Mesenchymal stem cell (in vitro differentiated cells and primary cell): ENCODE measurements around the gene TLR3. TPM values are rescaled to one million over a fixed set of nuclear protein-coding genes. Genes with fewer than 3 reads are reported as not detected.

ENCODE experiments used
- DNase-seq: peaks from one replicate; pipeline ENCODE4 v3.0.0-alpha.2; 2013
- H2AFZ ChIP-seq: one replicate; pipeline ENCODE4 v1.6.1; 2013; ENCODE audit warnings: low read depth, mild to moderate bottlenecking, control low read depth, inconsistent platforms, low read length, moderate library complexity
- H2AK5ac ChIP-seq: 2 replicates; pipeline ENCODE4 v1.6.1; 2013; ENCODE audit warnings: low read length, moderate library complexity, mild to moderate bottlenecking, inconsistent platforms; ENCODE audit not compliant: severe bottlenecking
- H2BK120ac ChIP-seq: one replicate; pipeline ENCODE4 v1.6.1; 2013; ENCODE audit warnings: low read depth, mild to moderate bottlenecking, inconsistent platforms, low read length, moderate library complexity
- H2BK12ac ChIP-seq, 2 experiments: one replicate each; pipeline ENCODE4 v1.6.1; 2013; ENCODE audit warnings: inconsistent platforms in 2 of 2, low read length in 2 of 2, mild to moderate bottlenecking in 2 of 2, moderate library complexity in 2 of 2, control low read depth in 1 of 2
- H2BK15ac ChIP-seq: one replicate; pipeline ENCODE4 v1.6.1; 2013; ENCODE audit warnings: mild to moderate bottlenecking, low read depth, inconsistent platforms; ENCODE audit not compliant: poor library complexity, severe bottlenecking
- H2BK5ac ChIP-seq: 2 replicates; pipeline ENCODE4 v1.6.1; 2013; ENCODE audit warnings: low read depth, mild to moderate bottlenecking, low read length, control low read depth, inconsistent platforms; ENCODE audit not compliant: poor library complexity, severe bottlenecking
- H3K14ac ChIP-seq, 2 experiments: one replicate each; pipeline ENCODE4 v1.6.1; 2013; ENCODE audit warnings: inconsistent platforms in 2 of 2, low read length in 2 of 2, control low read depth in 1 of 2, mild to moderate bottlenecking in 1 of 2, moderate library complexity in 1 of 2
- H3K18ac ChIP-seq, 2 experiments: one replicate each; pipeline ENCODE4 v1.6.1; 2013; ENCODE audit warnings: inconsistent platforms in 2 of 2, low read length in 2 of 2, control low read depth in 1 of 2, low read depth in 1 of 2, mild to moderate bottlenecking in 1 of 2
- H3K23ac ChIP-seq, 2 experiments: one replicate each; pipeline ENCODE4 v1.6.1; 2013; ENCODE audit warnings: inconsistent platforms in 2 of 2, low read length in 2 of 2, mild to moderate bottlenecking in 2 of 2, moderate library complexity in 2 of 2, control low read depth in 1 of 2
- H3K27ac ChIP-seq: 2 replicates; pipeline ENCODE4 v1.5.1; 2013; ENCODE audit warnings: mild to moderate bottlenecking, moderate library complexity, low read length, control low read depth, inconsistent platforms; ENCODE audit not compliant: poor library complexity, severe bottlenecking
- H3K27me3 ChIP-seq, 2 experiments: 2 replicates each; pipeline versions ENCODE4 v1.6.1 to v1.7.0; 2013; ENCODE audit warnings: low read length in 2 of 2, mild to moderate bottlenecking in 2 of 2, moderate library complexity in 2 of 2, control low read depth in 1 of 2, inconsistent platforms in 1 of 2; ENCODE audit not compliant: control insufficient read depth in 1 of 2, insufficient read depth in 1 of 2
- H3K36me3 ChIP-seq, 2 experiments: 2 replicates each; pipeline versions ENCODE4 v1.6.1 to v1.7.0; 2013; ENCODE audit warnings: low read length in 2 of 2, control low read depth in 1 of 2, inconsistent platforms in 1 of 2, low read depth in 1 of 2, mild to moderate bottlenecking in 1 of 2; ENCODE audit not compliant: insufficient read depth in 2 of 2, control insufficient read depth in 1 of 2
- H3K4ac ChIP-seq, 2 experiments: one replicate each; pipeline ENCODE4 v1.6.1; 2013; ENCODE audit warnings: inconsistent platforms in 2 of 2, low read length in 2 of 2, mild to moderate bottlenecking in 2 of 2, moderate library complexity in 2 of 2, control low read depth in 1 of 2, low read depth in 1 of 2
- H3K4me1 ChIP-seq: 2 replicates; pipeline ENCODE4 v1.6.1; 2013; ENCODE audit warnings: low read depth, low read length, control low read depth; ENCODE audit not compliant: control insufficient read depth, insufficient read depth
- H3K4me2 ChIP-seq: 2 replicates; pipeline ENCODE4 v1.6.1; 2013; ENCODE audit warnings: low read length, mild to moderate bottlenecking, inconsistent platforms; ENCODE audit not compliant: poor library complexity, severe bottlenecking
- H3K4me3 ChIP-seq, 2 experiments: 2 replicates each; pipeline versions ENCODE4 v1.5.1 to v1.7.0; 2013; ENCODE audit warnings: low read length in 2 of 2, mild to moderate bottlenecking in 2 of 2, control low read depth in 1 of 2, low read depth in 1 of 2; ENCODE audit not compliant: insufficient read depth in 1 of 2
- H3K79me1 ChIP-seq: replicated peaks from 2 replicates; pipeline ENCODE4 v1.6.1; 2013; ENCODE audit warnings: mild to moderate bottlenecking, control low read depth, low read length, inconsistent platforms; ENCODE audit not compliant: poor library complexity, severe bottlenecking
- H3K9ac ChIP-seq: 2 replicates; pipeline ENCODE4 v1.7.0; 2013; ENCODE audit warnings: mild to moderate bottlenecking, low read length, moderate library complexity
- H3K9me3 ChIP-seq: 2 replicates; pipeline ENCODE4 v1.7.0; 2013; ENCODE audit warnings: mild to moderate bottlenecking, low read length; ENCODE audit not compliant: control insufficient read depth
- H4K8ac ChIP-seq: one replicate; pipeline ENCODE4 v1.6.1; 2013; ENCODE audit warnings: inconsistent platforms, mild to moderate bottlenecking, low read length, moderate library complexity
- H4K91ac ChIP-seq: one replicate; pipeline ENCODE4 v1.6.1; 2013; ENCODE audit warnings: mild to moderate bottlenecking, low read length, inconsistent platforms
- WGBS: methylation state at CpG from one replicate; pipeline ENCODE4 v1.1.7; 2013; ENCODE audit warnings: mixed read lengths; 5-methylcytosine and 5-hydroxymethylcytosine counted together
- polyA plus RNA-seq, 2 experiments: library from polyadenylated mRNA; stranded (reverse); fragments of 200-250 nt; gene quantifications; one replicate each; pipeline ENCODE4 v1.2.3, GENCODE V29; 2013

TLR3 gene
- polyA plus RNA-seq (2013, experiment 1 of 2) = 15.4 TPM
- 15.5 TPM for polyA plus RNA-seq (2013, experiment 2 of 2)

DNA sequence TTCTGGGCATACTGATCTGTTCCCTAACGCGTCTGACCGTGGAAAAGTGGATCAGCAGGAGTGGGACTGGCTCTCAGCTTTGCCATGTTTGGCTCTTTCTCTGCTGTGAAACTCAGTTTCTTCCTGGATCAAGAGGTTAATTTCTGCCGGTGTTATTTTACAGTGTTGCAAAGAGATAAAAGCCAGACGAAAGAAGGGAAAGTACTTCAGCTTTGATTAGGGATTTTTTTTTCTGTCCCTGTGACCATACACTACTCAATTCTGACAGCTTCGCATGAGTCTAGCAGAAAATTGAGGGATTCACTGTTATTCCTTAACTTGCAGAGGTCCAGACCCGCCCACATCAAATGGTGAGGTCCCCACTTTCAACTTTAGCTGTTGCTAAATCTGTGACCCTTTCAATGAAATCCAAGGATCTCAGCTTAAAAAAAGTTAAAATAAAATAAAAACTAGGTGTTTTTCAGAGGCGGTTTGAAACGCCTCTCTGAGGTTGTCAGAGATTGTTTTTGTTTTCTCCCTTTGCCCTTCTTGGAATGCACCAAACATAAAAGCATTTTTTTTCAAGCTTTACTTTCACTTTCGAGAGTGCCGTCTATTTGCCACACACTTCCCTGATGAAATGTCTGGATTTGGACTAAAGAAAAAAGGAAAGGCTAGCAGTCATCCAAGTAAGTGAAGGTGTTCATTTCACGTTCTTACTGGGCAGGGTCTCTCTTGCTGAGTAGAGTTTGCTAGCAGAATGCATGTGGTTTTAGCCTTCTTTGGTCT is at the start of gene TLR3:
TSS of gene TLR3 (plus strand) at position 576 of the 768 bp plus-strand sequence. CDS start 7,464 bp downstream, outside the sequence.
- no peaks in the 10 kb centered on the region for H3K36me3 ChIP-seq
- no peaks in the 10 kb centered on the region for H3K4me1 ChIP-seq
- H4K8ac ChIP-seq = peak within 1 kb of the TSS; percentile 57
- H3K9me3 ChIP-seq = no peaks in the 10 kb centered on the region
- H3K4me3 ChIP-seq = peak within 1 kb of the TSS in 1 of 2 experiments; percentile 79
- no peak within 1 kb of the TSS for H2AK5ac ChIP-seq
- DNase-seq = peak; percentile 66
- peak within 1 kb of the TSS; percentile 52 for H3K27ac ChIP-seq
- H2BK12ac ChIP-seq = no peak within 1 kb of the TSS
- no peak within 1 kb of the TSS for H2BK120ac ChIP-seq
- H4K91ac ChIP-seq = no peak within 1 kb of the TSS
- H2AFZ ChIP-seq = peak within 1 kb of the TSS; percentile 62
- H3K79me1 ChIP-seq = peaks cover 8% of the 10 kb centered on the region
- no peak within 1 kb of the TSS for H3K4ac ChIP-seq
- H3K4me2 ChIP-seq = peak within 1 kb of the TSS; percentile 74
- H3K9ac ChIP-seq = peak within 1 kb of the TSS; percentile 88
- H2BK5ac ChIP-seq = no peak within 1 kb of the TSS
- no peak within 1 kb of the TSS for H3K14ac ChIP-seq
- WGBS = 53% methylated on average over 12 of the region's 12 CpGs
- no peak within 1 kb of the TSS for H3K18ac ChIP-seq
- H3K27me3 ChIP-seq = no peaks in the 10 kb centered on the region
- H2BK15ac ChIP-seq = peak within 1 kb of the TSS; percentile 15
- no peak within 1 kb of the TSS for H3K23ac ChIP-seq

DNA sequence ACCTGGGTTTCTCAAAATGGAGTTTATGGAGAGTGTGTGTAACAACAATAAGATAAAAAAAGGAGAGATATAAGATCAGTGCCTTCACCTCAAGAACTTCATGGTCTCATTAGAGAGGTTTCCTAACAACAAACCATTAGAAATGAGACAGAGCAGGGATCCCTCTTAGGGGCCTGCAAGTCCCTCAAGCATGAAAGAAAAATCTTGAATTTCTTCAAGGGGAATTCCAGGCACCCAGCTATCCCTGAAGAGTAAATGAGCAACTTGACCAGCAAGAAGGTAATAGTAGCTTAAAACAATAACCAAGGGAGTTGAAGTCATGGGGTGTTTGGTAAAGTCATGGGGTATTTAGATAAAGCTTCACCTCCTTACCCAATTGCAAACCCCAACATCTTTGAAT is 49.7 kb upstream of the TLR3 start:
- Histone ChIP-seq H3K18ac (no peak overlapping the region), H3K9me3 (peaks cover 6% of the 10 kb centered on the region), H2AK5ac (no peak overlapping the region), H3K79me1 (no peaks in the 10 kb centered on the region), H4K8ac (no peak overlapping the region), H3K23ac (no peak overlapping the region), H3K14ac (no peak overlapping the region), H3K4me3 (no peak overlapping the region), H3K4ac (no peak overlapping the region), H2BK5ac (no peak overlapping the region), H3K27ac (no peak overlapping the region), H3K4me1 (peaks cover 2% of the 10 kb centered on the region), H3K9ac (no peak overlapping the region), H3K27me3 (no peaks in the 10 kb centered on the region), H2BK12ac (no peak overlapping the region), H3K36me3 (no peaks in the 10 kb centered on the region), H4K91ac (no peak overlapping the region), H3K4me2 (no peak overlapping the region), H2BK120ac (no peak overlapping the region), H2AFZ (no peak overlapping the region), H2BK15ac (no peak overlapping the region)
- DNase-seq = no peak

DNA sequence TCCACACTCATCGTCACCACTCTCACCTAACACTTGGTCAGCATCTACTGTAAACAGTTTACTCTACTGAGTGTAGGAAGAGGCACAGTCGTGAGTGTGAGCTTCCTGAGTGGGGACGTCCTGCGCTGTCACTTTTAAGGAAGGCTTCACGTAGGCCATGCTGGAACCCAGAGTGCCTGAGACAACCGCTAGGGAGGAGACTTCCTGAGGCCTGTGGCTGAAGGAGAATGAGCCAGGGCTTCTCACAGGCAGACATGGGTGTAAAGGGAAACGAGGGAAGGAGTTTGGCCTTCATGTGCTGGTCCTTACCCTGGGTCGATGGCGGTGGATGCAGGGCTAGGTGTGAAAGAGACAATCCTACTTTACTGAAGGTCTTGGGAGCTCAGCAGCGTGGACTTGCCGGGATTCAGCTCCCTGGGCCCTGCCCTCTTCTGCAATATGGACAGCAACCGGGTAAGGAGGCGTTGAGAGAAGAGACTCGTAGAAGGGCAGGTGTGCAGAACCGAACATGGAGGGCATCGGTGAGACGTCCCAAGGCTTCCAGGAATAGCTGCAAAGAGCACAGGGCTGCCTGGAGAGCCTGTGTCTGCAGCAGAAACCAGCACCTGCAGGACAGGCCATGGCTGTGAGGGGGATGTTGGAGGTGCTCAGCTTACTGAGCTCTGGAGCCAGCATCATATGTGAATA is 48.7 kb upstream of the TLR3 start:
- Histone ChIP-seq H3K23ac (no peak overlapping the region), H2AFZ (no peak overlapping the region), H3K4me2 (no peak overlapping the region), H3K4me3 (no peak overlapping the region), H3K79me1 (no peaks in the 10 kb centered on the region), H2AK5ac (no peak overlapping the region), H3K9ac (no peak overlapping the region), H3K9me3 (peaks cover 6% of the 10 kb centered on the region), H3K4me1 (peaks cover 2% of the 10 kb centered on the region), H2BK12ac (no peak overlapping the region), H3K18ac (no peak overlapping the region), H2BK15ac (no peak overlapping the region), H3K36me3 (no peaks in the 10 kb centered on the region), H3K27ac (no peak overlapping the region), H4K91ac (no peak overlapping the region), H3K4ac (no peak overlapping the region), H4K8ac (no peak overlapping the region), H3K14ac (no peak overlapping the region), H2BK5ac (no peak overlapping the region), H3K27me3 (no peaks in the 10 kb centered on the region), H2BK120ac (no peak overlapping the region)
- WGBS = 92% methylated on average over 17 of the region's 17 CpGs
- no peak for DNase-seq

DNA sequence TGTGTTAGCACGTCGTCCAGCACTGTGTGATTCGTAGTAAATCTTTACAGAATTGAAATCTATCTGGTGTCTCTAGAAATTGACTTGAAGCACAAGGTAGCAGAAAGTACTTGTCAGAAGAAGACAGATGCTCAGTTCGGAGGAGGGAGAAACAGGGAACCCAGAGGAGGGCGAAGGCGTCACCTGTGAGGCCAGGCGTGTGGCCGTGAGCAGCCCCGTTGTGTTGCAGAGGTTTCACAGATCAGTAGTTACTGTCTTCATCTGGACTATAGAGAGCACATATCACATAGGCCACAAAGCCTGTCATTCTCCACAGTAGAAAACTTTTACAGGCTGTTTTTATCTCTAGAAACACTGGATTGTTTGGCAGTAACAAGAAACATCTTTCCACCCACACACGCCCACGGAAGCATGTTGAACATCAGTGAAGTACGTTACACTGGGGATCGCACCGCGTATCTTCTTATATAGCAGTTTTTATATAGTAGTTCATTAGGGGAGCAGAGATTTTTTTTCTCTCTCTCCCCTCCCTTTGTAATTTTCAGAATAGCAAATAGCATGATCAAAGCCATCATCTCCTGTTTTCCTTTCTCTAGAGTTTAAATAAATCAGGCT is 48.1 kb upstream of the TLR3 start:
- H3K4me1 ChIP-seq = peaks cover 2% of the 10 kb centered on the region
- no peak overlapping the region for H3K27ac ChIP-seq
- no peak for DNase-seq
- H3K18ac ChIP-seq = no peak overlapping the region
- H3K4me3 ChIP-seq = peak overlapping the region in 1 of 2 experiments; percentile 64
- H3K14ac ChIP-seq = no peak overlapping the region
- no peak overlapping the region for H2AFZ ChIP-seq
- H3K4ac ChIP-seq = no peak overlapping the region
- H4K8ac ChIP-seq = no peak overlapping the region
- no peak overlapping the region for H2AK5ac ChIP-seq
- H3K9me3 ChIP-seq = peaks cover 6% of the 10 kb centered on the region
- H3K9ac ChIP-seq = peak overlapping the region; percentile 63
- no peak overlapping the region for H2BK5ac ChIP-seq
- H2BK15ac ChIP-seq = no peak overlapping the region
- H2BK12ac ChIP-seq = no peak overlapping the region
- no peaks in the 10 kb centered on the region for H3K36me3 ChIP-seq
- no peak overlapping the region for H3K23ac ChIP-seq
- H2BK120ac ChIP-seq = no peak overlapping the region
- no peaks in the 10 kb centered on the region for H3K27me3 ChIP-seq
- H4K91ac ChIP-seq = no peak overlapping the region
- H3K4me2 ChIP-seq = no peak overlapping the region
- H3K79me1 ChIP-seq = no peaks in the 10 kb centered on the region
- WGBS = 88% methylated on average over 9 of the region's 15 CpGs
